GM19351 (cell line): Measurements from ENCODE around the gene SUPT4H1.
"Not testable (repeated sequence)": the region's sequence is repeated elsewhere in the genome, so short reads cannot be mapped to it uniquely, and the experiment has no call there.

ENCODE experiments used
- ATAC-seq: cut with Tn5 transposase; IDR thresholded peaks from one replicate; pipeline ENCODE4 v1.9.1; 2021; ENCODE audit warnings: mild to moderate bottlenecking, moderate library complexity; ENCODE audit not compliant: unreplicated experiment

The SUPT4H1 gene

GRCh38 chr17:58351831-58352595 lies at the start of gene SUPT4H1:
Gene SUPT4H1 (minus strand): TSS chr17:58352201. CDS start chr17:58352135, 66 bp downstream.
- peak; percentile 78 for ATAC-seq

DNA sequence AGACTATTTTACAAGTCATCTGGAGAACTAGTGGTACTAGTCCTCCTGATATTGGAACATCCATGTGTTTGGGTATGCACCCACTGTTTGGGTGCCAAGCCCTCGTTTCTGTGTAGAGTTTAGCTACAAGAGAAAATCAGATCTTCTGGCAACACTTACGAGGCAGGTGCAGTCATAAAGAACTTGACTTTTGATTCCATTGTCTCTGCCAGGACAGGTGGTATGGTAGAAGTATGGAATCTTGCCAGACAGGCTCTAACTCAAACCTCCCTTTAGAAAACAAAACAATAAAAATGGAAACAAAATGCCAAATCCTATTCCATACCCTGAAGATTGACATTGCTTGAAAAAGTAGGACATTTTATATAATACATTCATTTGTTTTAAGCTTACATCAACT lies 49.3 kb upstream of the SUPT4H1 start:
- no peak for ATAC-seq

DNA sequence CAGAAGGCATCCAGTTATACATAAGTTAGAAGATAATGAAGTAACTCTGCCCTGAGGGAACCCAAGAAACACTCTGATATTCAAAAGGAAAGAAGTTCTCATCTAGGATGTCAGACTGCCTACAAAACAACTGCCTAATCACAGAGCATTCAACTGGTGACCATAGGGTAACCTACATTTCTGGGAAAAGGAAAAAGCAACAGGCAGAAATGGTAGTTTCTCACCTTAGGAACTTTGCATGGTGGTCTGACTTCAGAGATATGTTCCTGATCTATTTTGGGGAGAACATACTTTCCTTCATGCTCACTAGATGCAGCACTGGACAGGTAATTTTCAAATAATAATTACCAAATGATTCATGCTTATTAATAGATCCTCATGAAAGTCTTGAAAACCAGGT lies 48.8 kb upstream of the SUPT4H1 start:
- no peak for ATAC-seq

DNA sequence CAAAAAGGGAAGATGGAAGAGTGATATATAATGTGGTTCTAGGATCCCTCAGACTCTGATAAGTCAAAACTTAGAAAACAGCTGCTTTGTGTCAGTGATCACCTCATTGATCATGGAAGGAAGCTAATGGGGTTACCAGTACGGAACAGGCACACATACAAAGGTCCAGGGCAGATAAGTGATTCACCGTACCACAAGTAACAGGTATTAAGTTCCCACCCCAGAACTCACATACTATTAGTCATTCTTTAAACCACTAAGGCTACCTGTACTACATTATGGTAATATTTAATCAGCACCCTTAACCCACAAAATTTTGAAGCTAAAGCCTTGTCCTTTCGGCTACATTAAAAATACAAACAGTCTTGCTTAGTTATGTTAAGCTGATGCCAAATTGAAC lies 48.0 kb upstream of the SUPT4H1 start:
- no peak for ATAC-seq

DNA sequence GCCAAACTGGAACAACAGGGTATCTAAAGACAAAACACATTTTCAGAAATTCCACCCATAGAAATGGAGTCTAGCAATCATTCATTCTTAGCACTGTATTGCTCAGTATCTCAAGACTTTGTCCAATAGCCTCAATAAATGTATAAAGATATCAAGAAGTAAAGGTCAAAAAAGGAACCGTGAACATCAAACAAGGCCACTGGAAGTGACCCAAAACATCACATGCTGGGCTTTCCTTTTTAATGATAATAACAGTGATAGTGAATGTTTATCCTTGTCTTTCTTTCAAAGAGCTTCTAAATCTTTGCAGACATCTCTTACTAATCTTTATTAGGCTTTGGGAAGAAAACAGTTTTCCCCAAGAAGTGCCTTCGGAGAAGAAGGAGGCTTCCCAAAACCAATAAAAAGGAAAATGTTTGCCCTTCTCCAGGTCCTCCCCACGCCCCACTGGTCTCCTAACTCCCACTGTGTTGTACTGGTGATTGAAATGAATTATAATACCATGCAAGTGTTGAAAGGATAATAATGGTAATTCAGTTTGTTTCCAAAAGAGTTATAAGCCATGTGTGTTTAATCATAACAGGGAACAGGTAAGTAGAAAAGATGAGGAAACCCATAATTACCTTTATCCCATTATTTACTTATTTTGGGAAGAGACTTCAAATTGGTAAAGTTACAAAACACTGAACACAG lies 46.7 kb upstream of the SUPT4H1 start:
- no peak for ATAC-seq

DNA sequence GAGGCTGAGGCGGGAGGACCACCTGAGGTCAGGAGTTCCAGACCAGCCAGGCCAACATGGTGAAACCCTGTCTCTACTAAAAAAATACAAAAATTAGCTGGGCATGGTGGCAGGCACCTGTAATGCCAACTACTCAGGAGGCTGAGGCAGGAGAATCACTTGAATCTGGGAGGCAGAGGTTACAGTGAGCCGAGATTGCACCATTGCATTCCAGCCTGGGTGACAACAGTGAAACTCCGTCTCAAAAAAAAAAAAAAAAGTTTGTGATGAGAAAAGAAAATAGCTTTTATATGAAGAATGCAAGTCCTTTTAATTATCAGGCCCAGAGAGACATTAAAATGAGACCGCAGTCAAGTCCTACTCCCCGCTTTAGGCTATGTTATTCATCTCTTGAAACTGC lies 45.4 kb upstream of the SUPT4H1 start:
- ATAC-seq, result not testable (repeated sequence)

DNA sequence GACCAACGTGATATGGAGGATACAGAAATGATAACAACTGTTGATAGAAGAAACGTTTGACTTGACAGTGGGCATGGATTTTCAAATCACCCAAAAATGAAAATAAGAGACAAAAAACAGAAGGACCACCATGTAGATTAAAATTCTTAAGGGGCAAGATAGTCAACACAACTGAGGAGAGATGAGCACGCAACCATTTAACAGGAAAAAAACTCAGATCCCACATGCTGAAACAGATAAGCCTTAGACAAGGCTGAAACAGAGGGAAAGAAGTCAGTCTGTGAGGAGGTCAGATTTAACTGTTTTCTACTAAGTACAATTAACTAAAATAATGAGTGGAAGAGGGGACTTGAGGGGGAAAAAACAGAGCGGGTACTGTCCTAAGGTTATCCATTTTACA lies 44.2 kb upstream of the SUPT4H1 start:
- no peak for ATAC-seq

GRCh38 chr17:58394534-58395223 lies 42.7 kb upstream of the SUPT4H1 start:
- ATAC-seq, result no peak

DNA sequence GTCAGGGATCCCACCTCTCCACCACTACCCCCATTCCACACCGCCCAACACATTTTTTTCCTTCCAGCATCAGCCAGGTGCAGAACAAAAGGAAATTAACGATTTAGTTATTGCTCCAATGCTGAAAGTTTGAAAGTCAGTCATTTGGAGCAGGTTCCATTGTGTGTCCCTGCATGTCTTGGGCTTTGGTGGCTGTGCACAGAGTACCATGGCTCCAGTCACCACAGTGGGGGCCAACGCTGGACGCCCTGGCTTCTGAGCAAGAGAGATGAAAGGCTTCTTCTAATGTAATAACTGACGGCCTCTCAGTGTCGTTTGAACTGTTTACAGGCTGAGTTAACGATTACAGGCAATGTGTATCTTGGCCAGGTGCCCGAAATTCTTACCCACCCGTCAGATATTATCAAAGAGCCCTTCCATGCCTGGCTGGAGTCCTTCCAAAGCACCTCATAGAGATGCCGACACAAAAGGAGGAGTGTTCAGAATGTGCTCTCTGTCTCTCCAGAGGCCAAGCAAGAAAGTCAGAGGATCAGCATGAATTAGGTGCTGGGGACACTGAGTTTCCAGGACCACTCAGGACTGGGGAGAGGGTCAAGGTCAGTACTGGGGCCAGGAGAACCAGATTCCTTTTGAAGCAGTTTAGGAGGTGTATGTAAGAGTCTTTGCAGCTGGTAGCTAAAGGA lies 39.4 kb upstream of the SUPT4H1 start:
- ATAC-seq, result no peak

DNA sequence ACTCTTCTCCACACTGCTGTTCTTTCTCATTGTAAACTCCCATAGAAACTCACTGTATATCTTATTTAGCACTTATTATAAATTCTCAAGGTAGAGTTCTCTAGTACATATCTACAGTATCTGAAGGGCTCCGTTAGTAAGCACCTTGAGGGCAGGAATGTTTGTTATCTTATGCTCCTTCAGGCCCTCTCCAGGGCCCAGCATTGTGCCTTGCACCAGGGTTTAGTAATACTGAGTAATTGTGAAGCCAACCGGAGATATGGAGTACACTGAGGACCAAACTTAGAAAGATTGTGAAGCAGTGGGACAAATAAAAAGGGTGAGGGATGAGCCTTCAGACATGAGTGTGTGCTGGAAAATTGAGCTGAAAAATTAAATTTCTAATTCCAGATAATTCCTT lies 38.9 kb upstream of the SUPT4H1 start:
- no peak for ATAC-seq

DNA sequence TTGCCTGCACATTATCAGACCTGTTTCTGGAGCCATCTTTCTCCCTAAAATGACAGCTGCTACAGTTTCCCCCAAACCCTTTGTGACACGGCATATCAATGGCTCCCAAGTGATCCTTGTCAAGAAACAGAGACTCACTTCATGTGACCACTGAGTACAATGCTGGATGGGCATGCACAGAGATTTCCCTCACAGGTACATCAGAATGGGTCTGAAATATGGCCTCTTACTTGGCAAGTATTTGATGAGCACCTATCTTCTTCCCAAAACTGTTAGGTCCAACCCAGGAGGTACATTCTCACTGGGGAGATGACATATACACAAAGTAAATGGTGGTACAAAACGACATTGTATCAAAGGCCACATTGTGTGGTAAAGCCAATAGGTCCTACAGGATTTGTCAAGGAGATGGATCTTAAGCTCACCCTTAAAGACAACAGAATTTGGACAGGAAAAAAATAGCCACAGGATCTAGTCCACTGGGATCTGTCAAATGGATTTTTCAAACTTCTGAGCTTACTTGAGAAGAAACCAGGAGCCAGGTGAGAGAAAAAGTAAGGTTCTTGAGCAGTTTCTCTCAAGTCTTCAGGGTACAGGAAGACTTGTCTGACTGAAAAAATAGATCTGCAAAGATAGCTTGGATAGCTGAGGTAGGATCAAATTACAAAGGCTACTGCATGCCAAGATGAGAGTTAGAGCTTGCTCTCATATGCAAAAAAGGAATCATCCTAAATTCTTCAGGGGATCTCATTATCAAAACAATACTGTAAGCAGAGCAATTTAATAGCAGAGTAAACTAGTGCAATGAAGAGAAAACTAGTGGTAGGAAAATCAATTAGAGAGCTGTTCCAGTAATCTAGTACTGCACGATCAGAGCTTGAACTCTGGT lies 36.5 kb upstream of the SUPT4H1 start:
- ATAC-seq, result no peak

GRCh38 chr17:58387834-58388233 lies 35.8 kb upstream of the SUPT4H1 start:
- no peak for ATAC-seq

- no peak for ATAC-seq
These were observed 34.7 kb upstream of the SUPT4H1 start for GRCh38 chr17:58386708-58387107.

- ATAC-seq, result no peak
These were observed 33.4 kb upstream of the SUPT4H1 start for GRCh38 chr17:58385359-58385899.

GRCh38 chr17:58384897-58385296 lies 32.9 kb upstream of the SUPT4H1 start:
- ATAC-seq, result no peak

DNA sequence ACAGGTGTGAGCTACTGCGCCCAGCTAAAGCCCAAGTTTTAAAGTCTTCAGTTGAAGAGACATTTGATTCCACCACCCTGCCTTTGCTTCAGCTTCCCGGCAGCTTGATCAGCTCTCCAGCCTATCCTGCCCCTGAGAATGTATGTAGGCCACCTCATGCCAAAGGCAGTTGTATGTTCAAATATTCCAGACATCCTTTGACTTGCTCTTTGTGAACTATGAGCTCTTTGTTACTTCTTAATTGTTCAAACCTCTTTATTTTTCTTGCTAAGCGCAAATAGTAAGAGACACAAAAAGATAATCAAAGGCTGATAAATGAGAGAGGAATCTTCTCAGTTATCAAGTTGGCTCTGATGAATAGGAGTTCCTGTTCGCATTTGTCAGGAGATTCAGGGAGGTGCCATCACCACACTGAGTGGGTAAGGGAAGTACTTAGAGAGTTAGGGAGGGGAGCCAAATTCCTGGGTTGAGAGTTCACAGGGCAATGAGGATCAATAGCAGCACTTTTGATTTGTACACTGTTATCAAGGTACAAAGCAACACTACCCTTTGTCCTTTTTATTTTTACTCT lies 32.0 kb upstream of the SUPT4H1 start:
- no peak for ATAC-seq

DNA sequence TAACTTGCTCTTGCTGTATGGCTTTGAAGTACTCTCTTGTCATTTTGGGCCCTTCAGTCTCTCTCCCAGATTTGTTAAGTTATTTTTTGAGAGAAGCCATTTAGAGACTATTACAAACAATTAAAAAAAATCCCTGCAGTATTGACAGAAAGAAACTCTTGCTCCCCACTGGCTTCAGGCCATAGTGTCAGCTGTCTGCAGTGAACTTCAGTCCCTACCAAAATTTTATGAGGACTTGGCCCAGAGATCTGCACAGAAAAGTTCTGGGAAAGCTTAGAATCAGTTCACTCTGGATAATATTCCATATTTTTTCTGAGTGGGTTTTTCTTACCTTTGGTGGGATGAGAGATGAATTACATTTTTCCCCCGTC lies 30.9 kb upstream of the SUPT4H1 start:
- no peak for ATAC-seq

DNA sequence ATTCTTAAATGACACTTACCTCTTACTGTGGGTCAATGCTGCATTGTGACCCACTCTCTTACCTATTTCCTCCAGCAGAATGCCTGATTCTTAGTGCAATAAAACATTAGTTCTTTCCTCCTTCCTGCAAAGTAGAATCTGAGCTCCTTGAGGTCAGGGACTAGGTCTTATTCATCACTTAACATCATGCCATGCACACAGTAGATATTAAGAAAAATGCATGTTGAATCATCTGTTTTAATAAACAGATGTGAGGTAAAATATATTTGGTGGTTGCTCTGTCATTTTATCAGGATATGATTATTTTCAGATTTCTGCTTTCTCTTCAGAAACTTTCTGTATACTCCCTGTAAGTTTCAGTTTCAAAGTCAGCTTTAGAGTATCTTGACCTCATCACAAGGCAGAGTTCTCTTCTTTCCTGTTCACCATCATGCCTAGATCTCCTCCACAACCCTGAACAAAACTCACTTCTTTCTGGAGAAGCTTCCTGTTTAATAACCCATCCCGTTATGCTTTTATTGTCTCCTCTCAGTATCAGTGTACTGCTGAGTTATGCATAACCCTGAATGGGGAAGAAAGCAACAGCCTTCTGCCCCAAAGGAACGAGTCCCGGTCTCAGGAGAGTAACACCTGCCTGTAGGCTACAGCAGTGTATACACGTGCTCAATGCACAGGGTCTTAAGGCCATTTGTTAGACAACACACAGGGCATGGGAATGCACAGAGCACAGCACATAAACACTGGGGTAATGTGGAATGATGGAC lies 30.3 kb upstream of the SUPT4H1 start:
- peak; percentile 63 for ATAC-seq
